ENCODE results near the gene SCAMP3.

The SCAMP3 gene

DNA sequence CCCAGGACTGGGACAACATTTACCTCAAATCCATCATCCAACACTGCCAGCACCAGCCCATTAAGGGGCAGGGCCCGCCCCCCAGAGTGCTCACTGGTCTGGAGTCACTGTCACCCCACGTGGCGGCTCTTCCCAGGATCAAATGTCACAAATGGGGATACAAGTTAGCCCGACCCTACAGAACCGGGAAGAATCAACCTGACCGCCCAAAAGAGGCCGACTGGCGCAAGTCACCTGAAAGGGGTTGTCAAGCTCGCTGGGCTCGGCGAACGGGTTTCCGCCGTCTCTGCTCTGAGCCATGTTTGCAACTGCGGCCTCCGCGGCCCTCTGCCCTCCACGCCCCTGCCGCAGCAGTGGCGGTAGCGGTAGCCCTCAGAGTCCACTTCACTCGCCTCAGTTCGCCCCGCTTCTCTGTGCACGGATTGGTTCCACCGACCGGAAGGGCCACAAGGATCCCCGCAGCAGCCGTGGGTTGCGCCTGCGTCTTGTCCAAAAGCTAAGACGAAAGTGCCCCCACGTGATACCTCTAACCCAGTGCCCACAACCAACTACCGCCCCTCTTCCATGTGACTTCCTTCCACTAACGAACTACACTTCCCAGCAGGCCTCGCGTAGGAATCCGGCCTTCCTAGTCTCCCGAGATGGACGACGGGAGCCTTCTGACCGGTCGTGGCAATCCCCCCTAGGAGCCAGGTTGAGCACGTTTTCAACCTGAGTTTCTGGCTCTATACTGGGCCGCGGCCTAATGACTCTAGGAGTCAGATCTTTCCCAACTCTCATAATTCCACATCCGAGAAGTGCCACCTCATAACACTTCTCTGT is at the start of gene SCAMP3:
SCAMP3 (minus strand) TSS at position 509 of the 822 bp plus-strand sequence; CDS start at position 300, 209 bp downstream.
- no peak for TF ChIP-seq ZFX (IDR thresholded peaks at IDR 0.05; ENCODE audit: borderline replicate concordance)
- TF ChIP-seq, protein P1, sequence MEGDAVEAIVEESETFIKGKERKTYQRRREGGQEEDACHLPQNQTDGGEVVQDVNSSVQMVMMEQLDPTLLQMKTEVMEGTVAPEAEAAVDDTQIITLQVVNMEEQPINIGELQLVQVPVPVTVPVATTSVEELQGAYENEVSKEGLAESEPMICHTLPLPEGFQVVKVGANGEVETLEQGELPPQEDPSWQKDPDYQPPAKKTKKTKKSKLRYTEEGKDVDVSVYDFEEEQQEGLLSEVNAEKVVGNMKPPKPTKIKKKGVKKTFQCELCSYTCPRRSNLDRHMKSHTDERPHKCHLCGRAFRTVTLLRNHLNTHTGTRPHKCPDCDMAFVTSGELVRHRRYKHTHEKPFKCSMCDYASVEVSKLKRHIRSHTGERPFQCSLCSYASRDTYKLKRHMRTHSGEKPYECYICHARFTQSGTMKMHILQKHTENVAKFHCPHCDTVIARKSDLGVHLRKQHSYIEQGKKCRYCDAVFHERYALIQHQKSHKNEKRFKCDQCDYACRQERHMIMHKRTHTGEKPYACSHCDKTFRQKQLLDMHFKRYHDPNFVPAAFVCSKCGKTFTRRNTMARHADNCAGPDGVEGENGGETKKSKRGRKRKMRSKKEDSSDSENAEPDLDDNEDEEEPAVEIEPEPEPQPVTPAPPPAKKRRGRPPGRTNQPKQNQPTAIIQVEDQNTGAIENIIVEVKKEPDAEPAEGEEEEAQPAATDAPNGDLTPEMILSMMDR (IDR thresholded peaks at IDR 0.05) = peak; percentile 17; the same call in 1 of the 2 replicates
- H3K27ac ChIP-seq = peak within 1 kb of the TSS; percentile 88

DNA sequence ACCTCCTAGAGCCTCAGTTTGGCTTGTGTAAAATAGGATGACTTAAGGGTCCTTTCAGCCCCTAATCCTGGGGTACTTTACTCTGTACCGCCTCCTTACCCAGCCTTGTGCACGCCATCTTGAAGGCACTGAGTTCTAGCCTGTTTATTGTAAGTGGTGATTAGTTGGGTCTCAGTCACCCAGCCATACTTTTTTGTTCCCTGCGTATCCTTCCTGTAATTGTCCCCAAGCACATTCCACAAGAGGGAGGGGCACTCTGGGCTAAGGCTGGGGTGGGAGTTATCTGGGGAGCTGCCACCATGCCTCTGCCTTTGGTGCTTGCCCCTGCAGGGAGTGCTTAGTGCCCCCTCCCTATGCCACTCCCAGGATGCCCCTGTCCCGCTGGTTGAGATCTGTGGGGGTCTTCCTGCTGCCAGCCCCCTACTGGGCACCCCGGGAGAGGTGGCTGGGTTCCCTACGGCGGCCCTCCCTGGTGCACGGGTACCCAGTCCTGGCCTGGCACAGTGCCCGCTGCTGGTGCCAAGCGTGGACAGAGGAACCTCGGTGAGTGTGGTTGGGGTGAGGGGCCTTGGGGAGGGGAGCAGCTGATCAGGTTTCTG is 47.4 kb upstream of the SCAMP3 start:
- H3K27ac ChIP-seq = peak overlapping the region; percentile 99
- TF ChIP-seq, protein P1 (IDR thresholded peaks at IDR 0.05) = no peak
- no peak for TF ChIP-seq ZFX (IDR thresholded peaks at IDR 0.05; ENCODE audit: borderline replicate concordance)

DNA sequence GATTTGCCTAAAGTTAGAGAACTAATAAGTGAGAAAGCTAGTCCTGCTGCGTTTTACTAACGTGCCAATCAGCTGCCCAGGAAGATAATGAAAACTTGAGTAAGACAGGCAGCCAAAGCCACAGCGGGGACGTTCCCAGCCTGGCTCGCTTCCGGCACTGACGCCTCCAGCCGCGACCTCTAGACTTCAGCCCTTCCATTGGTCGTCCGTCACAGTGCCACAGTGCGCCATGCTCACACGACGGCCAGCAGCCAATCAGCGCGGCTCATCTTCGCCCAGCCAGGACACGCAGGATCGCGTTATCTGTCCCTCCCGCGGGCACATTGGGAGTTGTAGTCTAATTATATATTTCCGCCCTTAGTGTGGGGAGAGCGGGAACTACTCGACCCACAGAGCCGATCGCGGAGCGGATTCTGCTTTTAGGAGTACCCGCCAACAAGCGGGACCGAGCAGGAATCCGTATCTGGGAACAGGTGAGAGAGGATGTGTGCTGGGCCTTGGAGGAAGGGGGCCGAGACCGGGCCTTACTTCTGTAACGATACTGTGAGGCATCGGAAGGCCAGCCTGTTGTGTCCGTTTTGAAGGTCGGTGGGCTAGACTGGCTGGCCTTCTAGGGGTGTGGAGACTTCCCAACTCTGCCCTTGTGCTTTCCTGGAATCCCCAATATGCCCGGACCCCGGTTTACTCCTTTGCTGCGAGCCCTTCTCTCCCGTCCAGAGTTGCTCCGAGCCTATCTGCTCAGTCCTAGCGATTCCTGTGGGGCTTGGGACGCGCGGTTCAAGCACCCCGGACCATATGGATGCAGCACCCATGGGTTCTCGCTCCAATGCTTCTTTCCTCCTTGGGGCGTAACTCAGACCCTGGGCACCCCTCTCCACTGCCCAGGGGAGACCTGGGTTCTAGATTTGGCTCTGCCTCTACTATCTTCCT is 46.6 kb upstream of the SCAMP3 start, which contains the start of gene FDPS:
FDPS (plus strand) TSS at position 374 of the 930 bp plus-strand sequence. CDS start 924 bp downstream, outside the sequence.
- peak within 1 kb of the TSS; percentile 99 for H3K27ac ChIP-seq
- TF ChIP-seq, protein P1 (IDR thresholded peaks at IDR 0.05) = no peak
- TF ChIP-seq ZFX (IDR thresholded peaks at IDR 0.05; ENCODE audit: borderline replicate concordance) = no peak

DNA sequence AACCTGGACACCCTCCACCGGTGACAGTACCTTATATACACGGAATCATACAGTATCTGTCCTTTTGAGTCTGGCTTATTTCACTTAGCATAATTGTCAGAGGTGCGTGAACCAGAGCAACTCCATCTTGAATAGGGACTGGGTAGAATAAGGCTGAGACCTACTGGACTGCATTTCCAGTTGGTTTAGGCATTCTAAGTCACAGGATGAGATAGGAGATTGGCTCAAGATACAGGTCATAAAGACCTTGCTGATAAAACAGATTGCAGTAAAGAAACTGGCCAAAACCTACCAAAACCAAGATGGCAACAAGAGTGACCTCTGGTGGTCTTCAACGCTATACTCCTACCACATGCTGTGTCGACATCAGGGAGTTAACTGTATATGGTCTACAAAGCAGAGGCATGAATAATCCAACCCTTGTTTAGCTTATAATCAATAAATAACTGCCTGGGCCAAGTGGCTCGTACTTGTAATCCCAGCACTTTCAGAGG is 45.1 kb upstream of the SCAMP3 start:
- H3K27ac ChIP-seq = peak overlapping the region; percentile 99
- TF ChIP-seq, protein P1 (IDR thresholded peaks at IDR 0.05) = peak; percentile 50
- no peak for TF ChIP-seq ZFX (IDR thresholded peaks at IDR 0.05; ENCODE audit: borderline replicate concordance)

DNA sequence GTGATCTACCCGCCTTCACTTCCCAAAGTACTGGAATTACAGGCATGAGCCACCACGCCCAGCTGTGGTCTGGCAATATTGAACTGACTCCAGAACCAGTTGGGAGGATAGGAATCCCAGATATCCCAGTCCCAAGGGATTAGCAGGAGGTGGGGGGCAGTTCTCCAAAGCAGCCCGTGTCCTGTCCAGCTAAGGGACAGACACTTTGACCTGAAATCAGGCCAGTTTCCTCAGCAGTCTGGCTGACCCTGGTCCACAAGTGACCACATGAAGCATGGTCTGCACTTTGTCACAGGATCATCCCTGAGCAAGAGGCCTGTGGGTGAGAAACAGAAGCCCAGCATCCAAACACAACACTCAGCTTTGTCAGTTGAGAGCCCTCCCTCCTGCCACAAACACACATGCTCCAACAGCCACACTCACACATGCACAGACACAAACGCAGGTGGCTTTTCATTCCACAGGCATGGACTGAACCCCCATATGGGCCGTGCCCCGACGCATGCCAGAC is 43.8 kb upstream of the SCAMP3 start:
- peak overlapping the region; percentile 55 for H3K27ac ChIP-seq
- TF ChIP-seq, protein P1 (IDR thresholded peaks at IDR 0.05) = no peak
- no peak for TF ChIP-seq ZFX (IDR thresholded peaks at IDR 0.05; ENCODE audit: borderline replicate concordance)

DNA sequence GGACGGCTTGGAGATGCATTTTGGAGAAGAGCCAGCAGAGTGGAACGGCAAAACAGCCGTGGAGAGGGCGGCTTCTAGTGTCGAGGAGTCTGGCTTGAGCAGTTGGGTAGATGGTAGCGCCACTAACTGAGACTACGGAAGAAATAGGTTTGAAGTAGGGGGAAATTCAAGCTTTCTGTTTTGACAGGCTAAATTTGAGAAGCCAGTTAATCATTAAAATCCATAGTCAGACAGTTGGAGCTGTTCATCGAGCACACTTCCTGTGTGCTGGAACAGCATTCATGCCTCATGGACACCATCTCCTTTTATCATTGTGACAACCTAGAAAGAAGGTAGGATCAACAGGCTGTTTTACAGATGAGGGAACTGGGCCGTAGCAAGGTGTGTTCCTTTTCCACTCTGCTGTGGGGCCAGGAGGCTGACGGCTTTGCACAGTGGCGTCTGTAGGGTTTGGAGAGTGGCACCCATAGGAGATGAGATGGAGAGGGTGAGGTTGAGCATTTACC is 42.5 kb upstream of the SCAMP3 start:
- peak overlapping the region; percentile 55 for H3K27ac ChIP-seq
- TF ChIP-seq, protein P1 (IDR thresholded peaks at IDR 0.05) = no peak
- no peak for TF ChIP-seq ZFX (IDR thresholded peaks at IDR 0.05; ENCODE audit: borderline replicate concordance)

Measured in 22Rv1 (cell line).